ENCODE results near the gene WRAP53. TPM values are rescaled to one million over a fixed set of nuclear protein-coding genes. Genes with fewer than 3 reads are reported as not detected.
A peak's percentile ranks its signal among the peaks of the same experiment; 100 is the strongest.

WRAP53 gene
- total and polyA plus RNA-seq, 2 of the 13 experiments (the other 11 are each of a cell fraction or from before 2014, with no cell fraction given), result 7.0 to 19.5 TPM

GRCh38 chr17:7685533-7686221 lies 2.6 kb upstream of the WRAP53 start (continued):
- TF ChIP-seq ZFP91 (CRISPR knock-in tag; IDR thresholded peaks at IDR 0.05; ENCODE audit: borderline replicate concordance) (peak; percentile 29; the same call in 1 of the 2 replicates), KLF16 (CRISPR knock-in tag; IDR thresholded peaks at IDR 0.05) (peak in 1 of 2 experiments; percentile 63; a peak in 1 of 4 replicates), HNRNPLL (IDR thresholded peaks at IDR 0.05; ENCODE audit: low read depth, low read length, poor library complexity, severe bottlenecking) (peak; percentile 64), TARDBP (CRISPR knock-in tag; IDR thresholded peaks at IDR 0.05) (no peak), ZNF441 (CRISPR knock-in tag; IDR thresholded peaks at IDR 0.05; ENCODE audit: borderline replicate concordance) (no peak; the same call in 1 of the 2 replicates), ZNF746 (CRISPR knock-in tag; IDR thresholded peaks at IDR 0.05) (no peak; the same call in 1 of the 2 replicates), KMT2B (CRISPR knock-in tag; IDR thresholded peaks at IDR 0.05) (peak; percentile 87; the same call in 1 of the 2 replicates), HES4 (CRISPR knock-in tag; IDR thresholded peaks at IDR 0.05; ENCODE audit: borderline replicate concordance) (0 out of 2 replicates have a peak, but pooled peaks have one; percentile 52), PHF20 (CRISPR knock-in tag; IDR thresholded peaks at IDR 0.05) (peak; percentile 77), HINFP (CRISPR knock-in tag; IDR thresholded peaks at IDR 0.05; ENCODE audit: low read depth) (peak; percentile 100), HNRNPK (IDR thresholded peaks at IDR 0.05; ENCODE audit: low read depth, low read length, poor library complexity, severe bottlenecking) (no peak), TCF12 (IDR thresholded peaks at IDR 0.05) (no peak), TCF12 (CRISPR knock-in tag; IDR thresholded peaks at IDR 0.05) (no peak), POLR2G (IDR thresholded peaks at IDR 0.05; ENCODE audit: low read depth, low read length) (no peak), GFI1 (CRISPR knock-in tag; IDR thresholded peaks at IDR 0.05; ENCODE audit: borderline replicate concordance) (no peak), ZNF501 (CRISPR knock-in tag; IDR thresholded peaks at IDR 0.05) (0 out of 2 replicates have a peak, but pooled peaks have one; percentile 8), PRDM15 (CRISPR knock-in tag; IDR thresholded peaks at IDR 0.05) (0 out of 2 replicates have a peak, but pooled peaks have one; percentile 42), ZNF383 (CRISPR knock-in tag; IDR thresholded peaks at IDR 0.05; ENCODE audit: borderline replicate concordance) (no peak), ZEB1 (IDR thresholded peaks at IDR 0.05; ENCODE audit: insufficient replicate concordance, low read depth) (peak; percentile 49), DRAP1 (CRISPR knock-in tag; IDR thresholded peaks at IDR 0.05) (0 out of 2 replicates have a peak, but pooled peaks have one; percentile 34), ERF (CRISPR knock-in tag; IDR thresholded peaks at IDR 0.05) (peak; percentile 56), PCBP2 (optimal IDR thresholded peaks at IDR 0.05; ENCODE audit: low read depth, low read length, poor library complexity, severe bottlenecking) (no peak)
